ENCODE measurements around the gene CHMP2A.

DNA sequence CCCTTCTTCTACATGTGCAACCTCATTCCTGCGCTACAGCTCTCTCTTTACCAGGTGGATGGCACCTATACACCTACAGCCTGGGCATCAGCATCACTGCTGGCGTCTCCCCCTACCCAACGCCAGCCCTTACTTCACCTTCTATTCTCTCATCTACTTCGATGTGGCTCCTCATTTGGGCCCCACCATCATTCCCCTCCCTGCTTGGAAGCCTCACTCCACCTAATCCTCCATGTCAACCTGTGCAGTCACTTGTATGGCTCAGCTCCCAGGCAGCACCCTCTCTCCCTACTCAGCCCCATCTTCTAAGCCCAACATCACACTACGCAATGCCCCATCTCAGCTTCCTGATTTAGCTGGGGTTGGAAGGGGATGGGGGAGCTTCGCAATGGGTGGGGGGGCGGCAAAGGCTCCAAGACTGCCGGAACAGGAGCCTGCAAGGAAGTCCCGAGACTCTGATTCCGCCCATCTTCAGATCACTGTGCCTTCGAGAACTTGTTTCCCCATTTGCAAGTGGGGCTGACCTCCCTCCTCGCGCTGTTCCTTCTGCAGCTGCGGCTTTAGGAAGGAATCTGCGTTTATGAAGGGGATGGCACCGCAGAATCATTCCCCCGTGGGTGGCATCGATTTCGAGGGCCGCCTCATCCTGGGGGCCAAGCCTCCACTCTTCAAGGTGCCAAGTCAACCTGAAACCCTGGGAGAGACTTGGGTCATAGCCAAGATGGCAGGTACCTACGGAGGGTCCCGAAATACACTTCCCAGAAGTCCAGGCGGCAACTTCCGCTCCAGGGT lies 17.3 kb upstream of the CHMP2A start:
- TF ChIP-seq, protein P1, sequence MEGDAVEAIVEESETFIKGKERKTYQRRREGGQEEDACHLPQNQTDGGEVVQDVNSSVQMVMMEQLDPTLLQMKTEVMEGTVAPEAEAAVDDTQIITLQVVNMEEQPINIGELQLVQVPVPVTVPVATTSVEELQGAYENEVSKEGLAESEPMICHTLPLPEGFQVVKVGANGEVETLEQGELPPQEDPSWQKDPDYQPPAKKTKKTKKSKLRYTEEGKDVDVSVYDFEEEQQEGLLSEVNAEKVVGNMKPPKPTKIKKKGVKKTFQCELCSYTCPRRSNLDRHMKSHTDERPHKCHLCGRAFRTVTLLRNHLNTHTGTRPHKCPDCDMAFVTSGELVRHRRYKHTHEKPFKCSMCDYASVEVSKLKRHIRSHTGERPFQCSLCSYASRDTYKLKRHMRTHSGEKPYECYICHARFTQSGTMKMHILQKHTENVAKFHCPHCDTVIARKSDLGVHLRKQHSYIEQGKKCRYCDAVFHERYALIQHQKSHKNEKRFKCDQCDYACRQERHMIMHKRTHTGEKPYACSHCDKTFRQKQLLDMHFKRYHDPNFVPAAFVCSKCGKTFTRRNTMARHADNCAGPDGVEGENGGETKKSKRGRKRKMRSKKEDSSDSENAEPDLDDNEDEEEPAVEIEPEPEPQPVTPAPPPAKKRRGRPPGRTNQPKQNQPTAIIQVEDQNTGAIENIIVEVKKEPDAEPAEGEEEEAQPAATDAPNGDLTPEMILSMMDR (IDR thresholded peaks at IDR 0.05; ENCODE audit: low read depth, low read length) = no peak
- TF ChIP-seq EZH2phosphoT487 (IDR thresholded peaks at IDR 0.05; ENCODE audit: low read depth) = no peak
